HCT116 (cell line): Measurements from ENCODE around the gene DNAJB7. TPM values are rescaled to one million over a fixed set of nuclear protein-coding genes. Genes with fewer than 3 reads are reported as not detected.

Source experiments
- EGR1 ChIP-seq: IDR thresholded peaks from 2 replicates; pipeline ENCODE4 v1.6.1; 2012; ENCODE audit warnings: low read depth
- FOSL1 ChIP-seq: IDR thresholded peaks from 2 replicates; pipeline ENCODE4 v1.6.1; 2012; ENCODE audit warnings: low read depth
- POLR2A ChIP-seq: IDR thresholded peaks from 2 replicates; pipeline ENCODE4 v1.7.0; 2011; ENCODE audit warnings: borderline replicate concordance; ENCODE audit not compliant: insufficient read depth, insufficient read length; ENCODE audit errors: extremely low read depth
- SIN3A ChIP-seq: IDR thresholded peaks from 2 replicates; pipeline ENCODE4 v1.6.1; 2012; ENCODE audit warnings: low read depth
- SP1 ChIP-seq: IDR thresholded peaks from 2 replicates; pipeline ENCODE4 v1.6.1; 2012; ENCODE audit warnings: low read depth
- TCF7L2 ChIP-seq: IDR thresholded peaks from 2 replicates; pipeline ENCODE4 v1.7.0; 2011; ENCODE audit warnings: borderline replicate concordance, inconsistent platforms; ENCODE audit not compliant: insufficient read depth, insufficient read length; ENCODE audit errors: extremely low read depth
- ZNF274 ChIP-seq: fragments of 200-500 bp; sonication (Bioruptor generic); IDR thresholded peaks from 2 replicates; pipeline ENCODE4 v1.6.1; 2014; ENCODE audit warnings: mild to moderate bottlenecking, low read depth, low read length, inconsistent platforms
- total RNA-seq: library from RNA; stranded (reverse); gene quantifications from one replicate; pipeline ENCODE4 v1.2.1, GENCODE V29; 2021; ENCODE audit not compliant: unreplicated experiment
- TF ChIP-seq, protein P1 (sequence below), 3 experiments: fragments of 200-600 bp in 1 of 3; sonication (generic) in 1 of 3; IDR thresholded peaks in 2 of 3; conservative IDR thresholded peaks in 1 of 3; 2 replicates each; pipeline ENCODE4 v1.5.1; 2012 to 2017; ENCODE audit warnings: low read depth in 2 of 3, low read length in 2 of 3, antibody characterized with exemption in 1 of 3, borderline replicate concordance in 1 of 3, control low read depth in 1 of 3, mild to moderate bottlenecking in 1 of 3, mixed read lengths in 1 of 3, mixed run types in 1 of 3, moderate library complexity in 1 of 3; ENCODE audit not compliant: insufficient read depth in 1 of 3
- TF ChIP-seq, protein P2 (sequence below): IDR thresholded peaks from 2 replicates; pipeline ENCODE4 v1.6.1; 2011; ENCODE audit warnings: mild to moderate bottlenecking, low read length, moderate library complexity; ENCODE audit not compliant: insufficient replicate concordance; ENCODE audit errors: extremely low read depth

DNAJB7 gene
- total RNA-seq, 1 experiment from 2014 or later, result not detected

DNA sequence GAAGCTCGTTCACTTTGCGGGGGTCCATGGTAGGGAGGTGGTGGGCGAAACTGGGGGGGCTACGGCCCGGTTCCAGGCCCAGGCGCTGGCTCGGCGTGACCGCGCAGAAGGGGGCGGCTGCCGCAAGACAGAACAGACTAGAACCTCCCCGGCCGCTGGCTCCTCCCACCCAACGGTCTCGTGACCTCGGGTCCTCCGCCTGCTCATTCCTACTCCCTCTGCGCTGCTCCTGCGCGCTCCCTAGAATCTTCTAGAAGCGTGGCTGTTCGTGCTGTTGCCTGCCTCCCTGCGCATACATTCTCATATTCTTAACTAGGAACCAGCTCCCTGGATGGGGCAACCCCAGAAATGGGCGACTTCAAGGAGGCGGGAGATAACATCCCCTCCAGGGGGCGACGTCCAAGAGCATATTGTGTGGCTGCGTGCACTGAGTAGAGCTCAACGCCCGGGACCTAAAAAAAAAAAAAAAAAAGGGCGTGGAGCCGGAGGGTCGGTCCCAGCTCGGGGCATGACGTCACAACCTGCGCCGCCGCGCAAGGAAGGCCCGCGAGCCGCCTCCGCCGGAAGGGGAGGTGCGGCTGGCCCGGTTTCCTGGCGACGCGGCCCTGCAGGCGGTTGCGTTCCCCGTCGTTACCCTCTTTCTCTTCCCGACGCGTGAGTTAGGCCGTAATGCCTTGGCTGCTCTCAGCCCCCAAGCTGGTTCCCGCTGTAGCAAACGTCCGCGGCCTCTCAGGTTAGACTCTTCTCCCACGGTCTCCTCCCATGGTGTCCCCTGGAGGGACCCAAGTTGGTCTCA lies 5.2 kb downstream of the DNAJB7 start, which contains the start of the genes ST13 and XPNPEP3 (continued):
- TF ChIP-seq, protein P1, sequence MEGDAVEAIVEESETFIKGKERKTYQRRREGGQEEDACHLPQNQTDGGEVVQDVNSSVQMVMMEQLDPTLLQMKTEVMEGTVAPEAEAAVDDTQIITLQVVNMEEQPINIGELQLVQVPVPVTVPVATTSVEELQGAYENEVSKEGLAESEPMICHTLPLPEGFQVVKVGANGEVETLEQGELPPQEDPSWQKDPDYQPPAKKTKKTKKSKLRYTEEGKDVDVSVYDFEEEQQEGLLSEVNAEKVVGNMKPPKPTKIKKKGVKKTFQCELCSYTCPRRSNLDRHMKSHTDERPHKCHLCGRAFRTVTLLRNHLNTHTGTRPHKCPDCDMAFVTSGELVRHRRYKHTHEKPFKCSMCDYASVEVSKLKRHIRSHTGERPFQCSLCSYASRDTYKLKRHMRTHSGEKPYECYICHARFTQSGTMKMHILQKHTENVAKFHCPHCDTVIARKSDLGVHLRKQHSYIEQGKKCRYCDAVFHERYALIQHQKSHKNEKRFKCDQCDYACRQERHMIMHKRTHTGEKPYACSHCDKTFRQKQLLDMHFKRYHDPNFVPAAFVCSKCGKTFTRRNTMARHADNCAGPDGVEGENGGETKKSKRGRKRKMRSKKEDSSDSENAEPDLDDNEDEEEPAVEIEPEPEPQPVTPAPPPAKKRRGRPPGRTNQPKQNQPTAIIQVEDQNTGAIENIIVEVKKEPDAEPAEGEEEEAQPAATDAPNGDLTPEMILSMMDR (IDR thresholded peaks at IDR 0.05 in 2 of 3, conservative IDR thresholded peaks at IDR 0.05 in 1 of 3; ENCODE audit: borderline replicate concordance in 1 of 3, insufficient read depth in 1 of 3, low read depth in 2 of 3, low read length in 2 of 3), result peak in 1 of 3 experiments; percentile 20; a peak in 1 of 6 replicates
- TF ChIP-seq POLR2A (peak; percentile 64), FOSL1 (no peak), ZNF274 (no peak), SP1 (peak; percentile 75; the same call in 1 of the 2 replicates), TCF7L2 (peak; percentile 39), EGR1 (peak; percentile 69), SIN3A (peak; percentile 70; the same call in 1 of the 2 replicates)
- TF ChIP-seq, protein P2, sequence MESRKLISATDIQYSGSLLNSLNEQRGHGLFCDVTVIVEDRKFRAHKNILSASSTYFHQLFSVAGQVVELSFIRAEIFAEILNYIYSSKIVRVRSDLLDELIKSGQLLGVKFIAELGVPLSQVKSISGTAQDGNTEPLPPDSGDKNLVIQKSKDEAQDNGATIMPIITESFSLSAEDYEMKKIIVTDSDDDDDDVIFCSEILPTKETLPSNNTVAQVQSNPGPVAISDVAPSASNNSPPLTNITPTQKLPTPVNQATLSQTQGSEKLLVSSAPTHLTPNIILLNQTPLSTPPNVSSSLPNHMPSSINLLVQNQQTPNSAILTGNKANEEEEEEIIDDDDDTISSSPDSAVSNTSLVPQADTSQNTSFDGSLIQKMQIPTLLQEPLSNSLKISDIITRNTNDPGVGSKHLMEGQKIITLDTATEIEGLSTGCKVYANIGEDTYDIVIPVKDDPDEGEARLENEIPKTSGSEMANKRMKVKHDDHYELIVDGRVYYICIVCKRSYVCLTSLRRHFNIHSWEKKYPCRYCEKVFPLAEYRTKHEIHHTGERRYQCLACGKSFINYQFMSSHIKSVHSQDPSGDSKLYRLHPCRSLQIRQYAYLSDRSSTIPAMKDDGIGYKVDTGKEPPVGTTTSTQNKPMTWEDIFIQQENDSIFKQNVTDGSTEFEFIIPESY, result no peak
